ENCODE data around the gene ZSCAN31. TPM values are rescaled to one million over a fixed set of nuclear protein-coding genes. Genes with fewer than 3 reads are reported as not detected.

The ZSCAN31 gene
- total RNA-seq, 4 donors from 2014 or later, result 17.2 to 70.1 (median 57.5) TPM

DNA sequence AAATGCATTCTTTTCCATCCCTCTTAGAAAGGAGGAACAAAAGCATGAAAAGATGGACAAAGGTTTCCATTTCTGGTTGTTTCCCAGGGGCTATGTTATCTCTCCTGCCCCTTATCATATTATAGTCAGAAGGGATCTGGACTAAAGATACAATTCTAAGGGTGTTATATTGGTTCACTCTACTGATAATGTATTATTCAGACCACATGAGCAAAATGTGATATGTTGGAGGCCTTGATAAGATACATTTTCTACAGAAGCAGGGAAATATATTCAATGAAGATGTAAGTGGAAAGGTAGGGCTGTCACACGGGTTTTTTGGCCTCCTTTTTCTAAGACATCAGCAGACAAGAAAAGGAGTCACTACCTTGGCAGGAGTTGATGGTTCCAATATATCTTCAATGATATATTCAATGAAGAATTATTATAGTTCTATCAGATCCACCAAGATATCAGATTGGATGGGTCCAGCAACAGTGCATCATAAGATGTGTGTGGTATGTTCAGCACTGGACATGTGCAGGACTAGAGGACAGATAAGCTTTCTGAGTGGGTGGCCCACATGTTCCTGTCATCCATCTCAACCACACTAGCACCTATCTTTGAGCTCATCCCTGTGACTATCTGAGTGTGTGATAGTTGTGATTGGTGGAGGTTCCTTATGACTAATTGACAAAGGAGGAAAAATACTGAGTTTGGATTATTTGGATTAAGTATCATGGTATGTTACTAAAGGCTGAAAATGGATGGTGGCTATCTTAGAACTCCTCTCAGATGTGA is 8.1 kb upstream of the ZSCAN31 start:
- H3K4me1 ChIP-seq, result no peaks in the 10 kb centered on the region
- H3K36me3 ChIP-seq, result no peaks in the 10 kb centered on the region
- intact Hi-C loops (cut with DNase I), result no loop called here
- H3K4me3 ChIP-seq (replicated peaks in 1 of 3), result no peak overlapping the region
- no peaks in the 10 kb centered on the region for H3K9me3 ChIP-seq
- TF ChIP-seq POLR2A (IDR thresholded peaks at IDR 0.05) (no peak), CTCF (IDR thresholded peaks at IDR 0.05) (no peak)
- 56 to 58% methylated on average over 1 of the region's 1 CpG for WGBS, 2 donors
- H3K27ac ChIP-seq, result no peak overlapping the region
- DNase-seq, result no peak
- no peaks in the 10 kb centered on the region for H3K27me3 ChIP-seq

DNA sequence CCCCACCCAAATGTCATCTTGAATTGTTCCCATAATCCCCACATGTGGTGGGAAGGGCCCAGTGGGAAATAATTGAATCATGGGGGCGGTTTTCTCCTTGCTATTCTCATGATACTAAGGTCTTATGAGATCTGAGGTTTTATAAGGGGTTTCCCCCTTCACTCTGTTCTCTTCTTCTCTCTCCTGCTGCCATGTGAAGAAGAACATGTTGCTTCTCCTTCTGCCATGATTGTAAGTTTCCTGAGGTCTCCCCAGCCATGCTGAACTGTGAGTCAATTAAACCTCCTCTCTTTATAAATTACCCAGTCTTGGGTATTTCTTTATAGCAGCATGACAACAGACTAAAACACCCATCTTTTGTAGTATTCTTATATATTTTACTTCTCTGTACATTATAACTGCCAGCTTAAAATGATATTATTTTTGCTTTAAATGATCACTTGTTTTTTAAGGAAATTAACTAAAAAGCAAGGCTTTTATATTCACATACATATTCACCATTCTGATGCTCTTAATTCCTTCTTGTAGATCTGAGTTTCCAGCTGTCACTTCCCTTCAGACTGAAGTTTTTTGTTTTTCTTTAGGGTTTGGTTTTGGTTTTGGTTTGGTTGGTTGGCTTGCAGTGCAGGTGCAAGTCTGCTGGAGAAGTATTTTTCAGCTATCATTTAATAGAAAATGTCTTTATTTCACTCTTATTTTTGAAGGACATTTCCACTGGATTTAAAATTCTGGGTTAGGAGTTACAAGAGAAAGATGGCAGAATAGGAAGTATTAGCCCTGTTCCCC is 4.6 kb upstream of the ZSCAN31 start:
- peaks cover 9% of the 10 kb centered on the region in 2 donors for H3K4me1 ChIP-seq
- H3K9me3 ChIP-seq, result no peaks in the 10 kb centered on the region
- H3K27me3 ChIP-seq, result no peaks in the 10 kb centered on the region
- H3K36me3 ChIP-seq, result no peaks in the 10 kb centered on the region
- H3K27ac ChIP-seq, result no peak overlapping the region
- intact Hi-C loops (cut with DNase I), result no loop called here
- no peak for TF ChIP-seq POLR2A (IDR thresholded peaks at IDR 0.05)
- TF ChIP-seq CTCF (IDR thresholded peaks at IDR 0.05), result no peak
- 84 to 87% methylated on average over 1 of the region's 1 CpG for WGBS, 2 donors
- H3K4me3 ChIP-seq (replicated peaks in 1 of 3), result no peak overlapping the region
- no peak for DNase-seq

DNA sequence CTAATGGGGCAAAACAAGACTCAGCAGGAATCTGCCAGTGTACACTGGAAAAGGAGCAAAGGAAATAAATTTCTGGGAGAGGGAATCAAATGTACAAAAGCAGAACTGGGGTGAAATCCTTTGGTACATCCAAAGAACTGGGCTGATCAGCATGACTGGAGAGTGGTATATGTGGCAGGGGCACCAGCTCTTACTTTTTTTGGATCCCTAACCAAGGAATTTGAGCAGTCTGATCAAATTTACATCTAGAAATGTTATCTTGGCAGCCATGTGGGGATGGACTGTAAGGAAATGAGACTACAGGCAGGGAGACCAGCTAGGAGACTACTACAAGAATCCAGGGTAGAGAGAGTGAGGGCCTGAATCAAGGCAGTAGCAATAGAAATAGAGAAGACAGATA is 1.2 kb upstream of the ZSCAN31 start:
- H3K9me3 ChIP-seq, result no peaks in the 10 kb centered on the region
- TF ChIP-seq CTCF (IDR thresholded peaks at IDR 0.05) (no peak), POLR2A (IDR thresholded peaks at IDR 0.05) (no peak)
- peak overlapping the region in 2 of 3 donors; percentile 94 to 96 for H3K27ac ChIP-seq
- peaks cover 9 to 12% of the 10 kb centered on the region in 2 donors for H3K4me1 ChIP-seq
- DNase-seq, result no peak
- H3K27me3 ChIP-seq, result no peaks in the 10 kb centered on the region
- H3K4me3 ChIP-seq (replicated peaks in 1 of 3), result no peak overlapping the region
- intact Hi-C loops (cut with DNase I), result no loop called here
- H3K36me3 ChIP-seq, result no peaks in the 10 kb centered on the region

- Histone ChIP-seq H3K9me3 (no peaks in the 10 kb centered on the region), H3K27me3 (no peaks in the 10 kb centered on the region), H3K27ac (peak overlapping the region; percentile 93 to 96 (median 94)), H3K4me3 (replicated peaks in 1 of 3) (peak overlapping the region; percentile 6 to 54 (median 29)), H3K36me3 (no peaks in the 10 kb centered on the region), H3K4me1 (peaks cover 9 to 12% of the 10 kb centered on the region in 2 donors)
- intact Hi-C loops (cut with DNase I), result no loop called here
- 10 to 12% methylated on average over 24 of the region's 24 CpGs for WGBS, 2 donors
- peak; percentile 18 to 19 for DNase-seq
- TF ChIP-seq POLR2A (IDR thresholded peaks at IDR 0.05) (no peak), CTCF (IDR thresholded peaks at IDR 0.05) (no peak)
These were observed 554 bp upstream of the ZSCAN31 start for GRCh38 chr6:28336284-28337120.

Measured in thyroid gland (tissue), 4 donors.